ENCODE data around the gene ATP6V0C. TPM values are rescaled to one million over a fixed set of nuclear protein-coding genes. Genes with fewer than 3 reads are reported as not detected.

ATP6V0C gene
- total RNA-seq, 4 donors from 2014 or later: 22.1 to 84.2 (median 56.2) TPM

GRCh38 chr16:2526135-2526534, 12.4 kb downstream of the ATP6V0C start:
- DNase-seq (no peak), ATAC-seq (no peak)
- no peak overlapping the region for H3K27ac ChIP-seq
- in situ Hi-C loops (cut with MboI; ENCODE audit: low sequenced_read_pairs in 4 of 4): no loop called here
- peaks cover 0 to 36% of the 10 kb centered on the region in 2 donors for H3K36me3 ChIP-seq
- peaks cover 3 to 7% of the 10 kb centered on the region in 2 donors for H3K4me1 ChIP-seq
- TF ChIP-seq POLR2A (IDR thresholded peaks at IDR 0.05): no peak
- TF ChIP-seq CTCF (IDR thresholded peaks at IDR 0.05 in 4 of 5, conservative IDR thresholded peaks at IDR 0.05 in 1 of 5): no peak
- H3K9me3 ChIP-seq: no peaks in the 10 kb centered on the region
- intact Hi-C loops (cut with DNase I; ENCODE audit: low total_unique reads): no loop called here
- H3K27me3 ChIP-seq: no peaks in the 10 kb centered on the region
- no peak overlapping the region for H3K4me3 ChIP-seq

- intact Hi-C loops (cut with DNase I; ENCODE audit: low total_unique reads): no loop called here
- in situ Hi-C loops (cut with MboI; ENCODE audit: low sequenced_read_pairs in 4 of 4): no loop called here
- no peak for ATAC-seq
- no peak for DNase-seq
- no peaks in the 10 kb centered on the region for H3K27me3 ChIP-seq
- H3K4me1 ChIP-seq: peaks cover 0 to 7% of the 10 kb centered on the region in 2 donors
- H3K9me3 ChIP-seq: no peaks in the 10 kb centered on the region
- peaks cover 0 to 36% of the 10 kb centered on the region in 2 donors for H3K36me3 ChIP-seq
- H3K4me3 ChIP-seq: no peak overlapping the region
- H3K27ac ChIP-seq: no peak overlapping the region
- TF ChIP-seq CTCF (IDR thresholded peaks at IDR 0.05 in 4 of 5, conservative IDR thresholded peaks at IDR 0.05 in 1 of 5) (no peak), POLR2A (IDR thresholded peaks at IDR 0.05) (no peak)
Measured at GRCh38 chr16:2527071-2527783, 13.5 kb downstream of the ATP6V0C start.

GRCh38 chr16:2527784-2528100, 14.0 kb downstream of the ATP6V0C start:
- ATAC-seq (no peak), DNase-seq (no peak)
- H3K4me1 ChIP-seq: peaks cover 0 to 7% of the 10 kb centered on the region in 2 donors
- no peaks in the 10 kb centered on the region for H3K9me3 ChIP-seq
- peaks cover 0 to 36% of the 10 kb centered on the region in 2 donors for H3K36me3 ChIP-seq
- no peaks in the 10 kb centered on the region for H3K27me3 ChIP-seq
- no peak overlapping the region for H3K4me3 ChIP-seq
- TF ChIP-seq CTCF (IDR thresholded peaks at IDR 0.05 in 4 of 5, conservative IDR thresholded peaks at IDR 0.05 in 1 of 5) (no peak), POLR2A (IDR thresholded peaks at IDR 0.05) (no peak)
- no peak overlapping the region for H3K27ac ChIP-seq
- in situ Hi-C loops (cut with MboI; ENCODE audit: low sequenced_read_pairs in 4 of 4) (no loop called here), intact Hi-C loops (cut with DNase I; ENCODE audit: low total_unique reads) (no loop called here)

- peaks cover 0 to 36% of the 10 kb centered on the region in 2 donors for H3K36me3 ChIP-seq
- TF ChIP-seq POLR2A (IDR thresholded peaks at IDR 0.05) (no peak), CTCF (IDR thresholded peaks at IDR 0.05 in 4 of 5, conservative IDR thresholded peaks at IDR 0.05 in 1 of 5) (no peak)
Measured at GRCh38 chr16:2528161-2529060, 14.7 kb downstream of the ATP6V0C start.

More at GRCh38 chr16:2528161-2529060, 14.7 kb downstream of the ATP6V0C start:
- no peak for ATAC-seq
- H3K4me3 ChIP-seq: no peak overlapping the region
- no peak for DNase-seq
- H3K9me3 ChIP-seq: no peaks in the 10 kb centered on the region
- H3K27me3 ChIP-seq: no peaks in the 10 kb centered on the region
- peaks cover 0 to 7% of the 10 kb centered on the region in 2 donors for H3K4me1 ChIP-seq
- H3K27ac ChIP-seq: no peak overlapping the region
- intact Hi-C loops (cut with DNase I; ENCODE audit: low total_unique reads) (no loop called here), in situ Hi-C loops (cut with MboI; ENCODE audit: low sequenced_read_pairs in 4 of 4) (no loop called here)

Data from gastrocnemius medialis (tissue), 4 donors.